Activated CD8-positive, alpha-beta memory T cell treated with anti-CD3 and anti-CD28 coated beads for 24 hours (primary cell): ENCODE results near the gene ABHD13.
"Not testable (repeated sequence)": the region's sequence is repeated elsewhere in the genome, so short reads cannot be mapped to it uniquely, and the experiment has no call there.

ENCODE experiments used
- DNase-seq: peaks from one replicate; pipeline ENCODE4 v3.0.0-alpha.2; 2020

The ABHD13 gene

GRCh38 chr13:108225440-108225839, 7.2 kb downstream of the ABHD13 start:
- no peak for DNase-seq

GRCh38 chr13:108226184-108226583, 8.0 kb downstream of the ABHD13 start:
- no peak for DNase-seq

GRCh38 chr13:108227651-108228272, 9.6 kb downstream of the ABHD13 start:
- DNase-seq: no peak

- DNase-seq: no peak
These were observed 12.2 kb downstream of the ABHD13 start for GRCh38 chr13:108230377-108230776.

- no peak for DNase-seq
These were observed 31.0 kb downstream of the ABHD13 start for GRCh38 chr13:108249150-108249549.

- DNase-seq: no peak
These were observed 39.1 kb downstream of the ABHD13 start for GRCh38 chr13:108257248-108257647.

- DNase-seq: no peak
These were observed 45.6 kb downstream of the ABHD13 start for GRCh38 chr13:108263621-108264355.

- no peak for DNase-seq
These were observed 48.3 kb downstream of the ABHD13 start for GRCh38 chr13:108266321-108266990.

GRCh38 chr13:108267347-108267746, 49.2 kb downstream of the ABHD13 start:
- no peak for DNase-seq

- DNase-seq: not testable (repeated sequence)
These were observed 49.7 kb downstream of the ABHD13 start for GRCh38 chr13:108267855-108268254.

- DNase-seq: no peak
These were observed 50.4 kb downstream of the ABHD13 start for GRCh38 chr13:108268466-108269112.

- DNase-seq: peak; percentile 80
These were observed 51.6 kb downstream of the ABHD13 start, which contains the start of gene TNFSF13B for GRCh38 chr13:108269601-108270328. TSS of gene TNFSF13B (plus strand) at chr13:108269718. CDS start at chr13:108269896, 178 bp downstream.

GRCh38 chr13:108270442-108270841, 52.2 kb downstream of the ABHD13 start:
- no peak for DNase-seq

- no peak for DNase-seq
These were observed 54.1 kb downstream of the ABHD13 start for GRCh38 chr13:108272333-108272732.

- DNase-seq: no peak
These were observed 55.4 kb downstream of the ABHD13 start for GRCh38 chr13:108273429-108274118.

GRCh38 chr13:108274718-108275117, 56.5 kb downstream of the ABHD13 start:
- DNase-seq: no peak

- no peak for DNase-seq
These were observed 57.9 kb downstream of the ABHD13 start for GRCh38 chr13:108276060-108276459.

- DNase-seq: no peak
These were observed 60.3 kb downstream of the ABHD13 start for GRCh38 chr13:108278466-108278865.

GRCh38 chr13:108281901-108282300, 63.7 kb downstream of the ABHD13 start:
- no peak for DNase-seq

- DNase-seq: no peak
These were observed 64.9 kb downstream of the ABHD13 start for GRCh38 chr13:108283110-108283509.
